ENCODE measurements around the gene PRKN.
"Not testable (repeated sequence)": the region's sequence is repeated elsewhere in the genome, so short reads cannot be mapped to it uniquely, and the experiment has no call there.

Gene PRKN

DNA sequence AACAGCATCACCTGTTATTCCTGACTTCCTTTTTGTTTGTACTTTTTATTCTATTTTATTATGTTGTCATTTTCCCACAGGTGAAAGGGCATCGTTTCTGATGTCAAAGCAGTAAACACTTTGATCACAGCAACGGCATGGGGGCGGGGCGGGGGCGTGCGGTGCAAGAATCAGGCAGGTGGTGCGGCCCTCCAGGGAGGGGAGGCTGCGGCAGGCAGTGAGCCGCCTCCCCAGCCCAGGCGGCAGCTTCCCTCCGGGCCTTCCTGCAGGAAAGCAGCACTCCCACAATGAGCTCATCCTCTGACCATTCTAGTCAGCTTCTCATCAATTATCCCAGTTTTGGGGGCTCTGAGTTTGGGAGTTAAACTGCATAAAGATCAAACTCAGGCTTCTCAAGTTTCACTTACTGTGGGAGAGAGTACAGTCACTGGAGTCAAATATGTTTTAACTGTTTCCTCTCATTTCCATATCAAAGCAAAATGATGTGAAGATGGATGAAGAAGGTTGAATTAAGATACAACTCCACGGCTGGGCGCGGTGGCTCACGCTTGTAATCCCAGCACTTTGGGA, 845.3 kb downstream of the PRKN start:
- no peak for DNase-seq

DNA sequence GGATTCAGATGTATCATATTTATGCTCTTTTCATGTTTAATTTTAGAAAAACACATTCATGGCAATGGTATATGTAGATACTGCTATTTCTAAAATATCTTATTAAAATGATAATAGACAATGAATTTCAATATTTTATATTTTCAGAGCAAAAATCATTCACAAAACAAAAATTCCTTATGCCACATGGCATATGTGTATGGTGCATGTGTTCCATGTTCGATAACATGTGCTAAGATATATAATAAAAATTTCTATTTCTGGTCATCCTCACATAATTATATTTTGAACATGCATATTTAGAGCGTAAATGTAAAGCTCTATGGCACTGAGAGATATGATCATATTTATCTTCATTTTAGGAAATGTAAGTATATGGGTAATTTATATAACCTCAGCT, 847.5 kb downstream of the PRKN start:
- DNase-seq = no peak

DNA sequence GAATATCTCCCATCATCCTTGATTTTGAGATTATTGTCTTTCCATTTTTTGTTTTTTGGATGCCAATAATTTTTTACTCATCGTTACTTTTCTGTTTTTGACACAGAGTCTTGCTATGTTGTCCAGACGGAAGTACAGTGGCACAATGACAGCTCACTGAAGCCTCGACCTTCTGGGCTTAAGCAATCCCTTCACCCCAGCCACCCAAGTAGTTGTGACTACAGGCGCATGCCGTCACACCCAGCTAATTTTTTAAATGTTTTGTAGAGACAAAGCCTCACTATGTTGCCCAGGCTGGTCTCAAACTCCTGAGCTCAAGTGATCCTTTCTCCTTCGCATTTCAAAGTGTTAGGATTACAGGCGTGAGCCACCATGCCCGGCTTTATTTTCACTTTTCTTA, 851.3 kb downstream of the PRKN start:
- DNase-seq = no peak

DNA sequence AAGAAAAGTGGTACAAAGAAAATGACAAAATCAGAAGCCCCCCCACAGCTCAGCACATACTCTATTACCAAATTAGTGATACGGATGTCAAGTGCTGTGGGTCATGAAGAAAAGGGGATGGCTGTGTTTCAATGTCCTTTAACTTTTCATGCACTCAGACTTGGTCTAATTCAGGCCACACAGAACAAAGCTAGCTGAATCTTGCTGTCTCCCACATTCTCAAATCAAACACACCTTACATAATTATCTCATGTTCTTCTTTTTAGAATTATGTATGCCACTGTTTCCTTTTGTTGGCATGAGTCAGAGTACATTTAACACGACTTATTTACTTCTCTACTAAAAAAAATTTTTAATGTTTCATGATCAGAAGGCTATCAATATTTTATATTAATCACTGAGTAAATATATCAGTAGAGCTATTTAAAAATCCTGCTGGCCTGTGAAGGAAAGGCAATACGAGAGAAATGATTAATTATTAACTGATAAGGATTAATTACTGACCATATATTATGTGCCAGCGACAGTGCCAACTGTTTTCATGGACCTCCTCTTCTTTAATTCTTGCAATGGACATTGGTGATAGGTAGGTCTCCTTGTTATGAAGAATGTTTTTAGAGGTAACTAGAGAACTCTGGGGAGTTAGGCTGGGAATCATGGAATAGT, 857.2 kb downstream of the PRKN start:
- no peak for DNase-seq

DNA sequence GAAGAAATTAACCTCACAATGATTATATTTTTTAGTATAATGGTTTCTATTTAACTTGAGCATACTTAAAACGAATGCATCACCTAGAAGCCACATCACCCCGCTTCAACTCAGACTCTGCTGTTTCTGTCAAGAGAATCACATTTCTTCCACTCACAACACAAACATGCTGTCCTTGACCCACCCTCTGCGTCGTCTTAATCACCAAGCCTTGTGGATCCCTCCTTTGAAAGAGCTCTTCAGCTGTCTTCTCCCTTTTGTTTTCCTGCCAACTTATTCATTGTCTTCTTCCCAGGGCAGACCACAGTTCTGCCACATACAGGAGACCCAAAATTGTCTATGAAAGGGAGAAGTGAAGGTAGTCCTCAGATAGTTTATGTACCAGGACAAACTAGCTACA, 858.1 kb downstream of the PRKN start:
- no peak for DNase-seq

DNA sequence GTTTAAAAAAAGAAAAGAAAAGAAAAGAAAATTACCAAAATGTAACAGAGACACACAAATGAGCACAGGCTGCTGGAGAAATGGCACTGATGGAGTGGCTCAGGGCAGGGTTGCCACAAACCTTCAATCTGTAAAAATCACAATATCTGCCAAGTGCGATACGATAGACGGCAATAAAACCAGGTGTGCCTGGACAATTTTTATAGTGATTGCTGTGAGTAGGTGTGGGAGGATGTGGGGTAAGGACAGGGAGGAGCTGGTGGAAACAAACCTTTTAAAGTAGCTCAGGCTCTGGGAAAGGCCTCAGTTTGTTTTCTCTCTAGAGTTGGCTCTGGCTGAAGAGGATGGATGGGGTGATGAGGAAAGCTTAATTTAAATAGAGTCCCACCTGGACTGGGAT, 861.0 kb downstream of the PRKN start:
- DNase-seq = no peak

DNA sequence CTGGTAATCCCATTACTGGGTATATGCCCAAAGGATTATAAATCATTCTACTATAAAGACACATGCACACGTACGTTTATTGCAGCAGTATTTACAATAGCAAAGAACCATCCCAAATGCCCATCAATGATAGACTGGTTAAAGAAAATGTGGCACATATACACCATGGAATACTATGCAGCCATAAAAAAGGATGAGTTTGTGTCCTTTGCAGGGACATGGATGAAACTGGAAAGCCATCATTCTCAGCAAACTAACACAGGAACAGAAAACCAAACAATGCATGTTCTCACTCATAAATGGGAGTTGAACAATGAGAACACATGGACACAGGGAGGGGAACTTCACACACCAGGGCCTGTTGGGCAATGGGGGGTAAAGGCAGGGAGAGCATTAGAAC, 866.5 kb downstream of the PRKN start:
- not testable (repeated sequence) for DNase-seq

DNA sequence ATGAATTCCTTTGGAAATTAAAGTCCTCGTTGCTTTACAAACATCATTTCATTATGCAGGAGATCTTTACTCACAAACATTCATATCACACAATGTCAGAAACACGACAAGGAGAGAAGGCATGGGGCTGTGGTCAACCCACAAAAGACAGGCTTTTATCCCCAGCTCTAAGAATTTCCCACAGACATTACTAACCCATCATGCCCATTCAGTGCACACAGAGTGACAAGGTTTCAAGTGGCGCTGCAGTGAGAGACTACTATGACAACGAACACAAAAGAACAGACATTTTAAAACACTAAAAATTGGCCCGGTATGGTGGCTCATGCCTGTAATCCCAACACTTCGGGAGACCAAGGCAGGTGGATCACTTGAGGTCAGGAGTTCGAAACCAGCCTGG, 873.9 kb downstream of the PRKN start:
- no peak for DNase-seq

DNA sequence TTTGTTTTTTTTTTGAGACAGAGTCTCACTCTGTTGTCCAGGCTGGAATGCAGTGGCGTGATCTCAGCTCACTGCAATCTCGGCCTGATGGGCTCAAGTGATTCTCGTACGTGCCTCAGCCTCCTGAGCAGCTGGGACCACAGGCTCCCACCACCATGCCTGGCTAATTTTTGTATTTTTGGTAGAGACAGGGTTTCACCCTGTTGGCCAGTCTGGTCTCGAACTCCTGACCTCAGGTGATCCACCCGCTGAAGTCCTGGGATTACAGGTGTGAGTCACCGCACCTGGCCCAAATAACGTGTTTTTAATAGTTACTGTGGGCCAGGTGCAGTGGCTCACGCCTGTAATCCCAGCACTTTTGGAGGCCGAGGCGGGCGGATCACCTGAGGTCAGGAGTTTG, 876.1 kb downstream of the PRKN start:
- not testable (repeated sequence) for DNase-seq

DNA sequence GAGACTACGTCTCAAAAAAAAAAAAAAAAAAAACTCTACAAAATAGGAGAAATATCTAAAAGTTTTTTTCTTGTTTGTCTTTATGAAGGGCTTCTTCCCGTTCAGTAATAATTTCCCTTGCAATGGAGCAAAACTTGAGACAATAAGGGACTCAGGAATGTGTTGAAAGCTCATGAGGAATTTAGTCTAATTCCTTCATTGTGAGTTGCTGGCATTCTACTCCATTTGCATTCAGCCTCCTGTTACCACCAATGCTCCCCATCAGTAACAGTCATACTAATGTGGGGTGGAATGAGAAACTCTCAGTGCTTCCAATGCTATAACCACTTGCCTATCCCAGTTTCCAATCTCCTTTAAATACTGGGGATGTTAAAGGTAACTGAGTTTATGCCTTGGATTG, 877.0 kb downstream of the PRKN start:
- no peak for DNase-seq

DNA sequence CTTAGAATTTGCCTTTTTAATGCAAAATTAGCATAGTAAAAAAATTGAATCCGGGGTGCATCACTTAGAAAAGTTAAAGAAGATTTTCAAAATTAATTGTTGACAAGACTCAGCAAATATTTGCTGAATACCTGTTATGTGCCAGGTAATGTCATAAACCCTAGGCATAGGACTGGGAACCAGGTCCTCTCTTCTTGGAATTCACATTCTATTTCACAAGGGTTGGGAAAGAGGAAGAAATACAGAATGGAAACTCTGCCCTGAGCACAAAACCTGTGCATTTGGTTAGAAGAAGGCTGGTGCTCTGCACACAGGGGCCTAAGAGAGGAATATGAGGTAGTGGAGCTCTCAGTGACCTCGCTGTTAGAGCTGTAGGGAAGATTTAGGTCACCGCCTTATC, 879.9 kb downstream of the PRKN start:
- no peak for DNase-seq

DNA sequence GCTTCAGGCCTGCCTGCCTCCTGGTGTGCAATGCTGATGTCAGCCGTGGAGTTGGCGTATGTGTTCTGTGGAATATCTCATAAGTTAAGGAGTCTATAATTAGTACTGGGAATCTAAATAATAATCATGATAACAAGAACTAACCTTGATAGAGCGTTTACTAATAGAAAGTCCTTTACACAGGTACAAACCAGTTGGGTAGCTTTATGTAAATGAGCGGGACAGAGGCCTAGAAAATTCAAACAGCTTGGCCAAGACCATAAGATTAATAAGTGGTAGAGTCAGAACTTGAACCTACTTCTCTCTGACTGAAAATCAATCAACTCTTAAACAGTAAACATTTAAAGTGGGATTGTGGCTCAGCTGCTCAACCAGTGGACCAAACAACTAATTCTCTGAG, 882.8 kb downstream of the PRKN start:
- no peak for DNase-seq

DNA sequence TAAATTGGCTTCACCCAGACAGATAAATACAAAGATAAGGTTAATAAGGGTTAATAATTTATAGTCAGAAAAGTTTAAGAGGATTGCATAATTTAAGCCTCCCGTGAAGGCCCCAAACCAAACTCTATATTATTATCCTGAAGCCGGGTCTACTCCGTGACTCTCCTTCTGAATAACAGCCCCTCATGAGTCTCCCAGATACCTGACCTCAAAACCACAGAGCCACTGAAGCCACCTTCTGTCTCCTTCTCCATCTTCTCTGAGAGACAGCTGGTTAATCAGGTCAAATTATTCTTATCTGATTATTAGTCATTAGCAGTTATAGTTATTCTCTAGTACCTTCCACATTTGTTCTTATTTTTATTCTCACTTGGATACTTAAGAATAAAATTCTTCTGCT, 884.5 kb downstream of the PRKN start:
- no peak for DNase-seq

DNA sequence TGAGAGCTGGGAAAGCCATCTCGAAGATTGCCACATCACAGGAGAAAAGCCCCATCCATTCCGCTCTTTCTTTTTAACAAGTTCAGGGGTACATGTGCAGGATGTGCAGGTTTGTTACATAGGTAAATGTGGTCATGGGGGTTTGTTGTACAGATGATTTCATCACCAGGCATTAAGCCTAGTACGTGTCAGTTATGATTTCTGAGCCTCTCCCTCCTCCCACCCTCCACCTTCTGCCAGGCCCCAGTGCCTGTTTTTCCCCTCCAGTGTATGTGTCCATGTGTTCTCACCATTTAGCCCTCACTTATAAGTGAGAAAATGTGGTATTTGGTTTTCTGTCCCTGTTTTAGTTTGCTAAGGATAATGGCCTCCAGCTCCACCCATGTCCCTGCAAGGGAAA, 887.2 kb downstream of the PRKN start:
- no peak for DNase-seq

DNA sequence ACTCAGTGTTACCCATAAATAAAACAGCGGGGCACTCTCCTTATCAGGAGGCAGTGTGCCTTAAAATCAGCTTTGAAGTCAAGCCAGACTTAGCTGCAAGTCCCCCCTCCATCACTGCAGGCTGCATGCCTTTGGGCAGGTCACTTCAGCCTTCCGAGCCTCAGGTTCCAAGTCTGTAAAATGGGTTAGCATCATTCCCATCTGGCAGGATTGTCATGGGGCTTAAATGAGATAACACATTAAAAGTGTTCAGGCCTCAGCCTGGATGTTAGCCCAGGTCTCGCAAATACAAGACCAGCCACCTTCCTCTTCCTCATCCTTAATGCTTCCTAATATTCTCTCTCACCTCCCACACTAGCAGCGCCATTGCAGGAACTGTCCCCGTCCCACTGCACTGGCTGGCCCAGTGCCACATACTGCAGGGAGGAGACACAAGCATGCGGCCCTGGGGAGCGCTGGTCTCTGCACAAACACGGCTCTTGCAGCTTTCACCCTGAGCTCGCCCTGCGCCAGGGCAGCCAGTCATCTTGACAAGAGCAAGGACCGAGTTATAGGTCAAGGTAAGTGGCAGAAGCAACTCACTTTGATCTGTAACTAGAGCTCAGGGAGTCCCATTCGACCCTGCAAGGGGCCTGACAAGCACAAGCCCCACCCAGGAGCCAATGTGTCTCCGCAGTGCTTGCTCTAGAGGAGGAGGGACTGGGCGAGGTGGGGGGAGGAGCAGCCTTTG, 889.1 kb downstream of the PRKN start:
- DNase-seq = no peak

DNA sequence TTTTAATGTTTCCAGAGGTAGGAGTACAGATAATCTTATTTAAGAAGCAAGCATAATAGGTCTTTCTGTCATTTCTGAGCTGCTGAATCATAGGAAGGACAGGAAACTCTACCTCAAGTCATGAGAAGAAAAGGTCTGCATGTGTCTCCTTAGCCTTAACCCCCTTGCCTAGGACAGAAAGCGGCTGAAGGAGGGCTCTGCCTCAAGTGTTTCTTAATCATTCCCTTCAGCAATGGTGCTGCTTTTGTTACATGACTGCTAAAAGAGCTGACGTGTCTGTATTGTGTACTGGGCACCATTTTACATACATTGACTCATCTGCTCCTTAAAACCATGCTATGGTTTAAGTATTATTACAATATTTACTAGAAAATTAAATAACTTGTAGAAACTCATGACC, 889.7 kb downstream of the PRKN start:
- no peak for DNase-seq

DNA sequence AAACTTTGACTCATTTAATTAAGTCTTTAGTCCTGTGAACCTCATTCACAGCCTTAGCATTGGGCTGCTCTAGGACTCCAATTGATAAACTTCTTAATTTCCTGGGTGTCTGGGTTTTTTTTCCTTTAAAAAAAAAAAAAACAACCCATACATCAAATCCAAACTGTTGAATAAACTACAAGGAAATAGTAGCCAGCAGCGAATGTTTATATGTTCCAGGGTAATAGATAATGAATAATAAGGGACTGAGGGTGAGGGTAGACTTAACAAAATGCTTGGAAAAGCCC, 890.2 kb downstream of the PRKN start:
- DNase-seq = no peak

DNA sequence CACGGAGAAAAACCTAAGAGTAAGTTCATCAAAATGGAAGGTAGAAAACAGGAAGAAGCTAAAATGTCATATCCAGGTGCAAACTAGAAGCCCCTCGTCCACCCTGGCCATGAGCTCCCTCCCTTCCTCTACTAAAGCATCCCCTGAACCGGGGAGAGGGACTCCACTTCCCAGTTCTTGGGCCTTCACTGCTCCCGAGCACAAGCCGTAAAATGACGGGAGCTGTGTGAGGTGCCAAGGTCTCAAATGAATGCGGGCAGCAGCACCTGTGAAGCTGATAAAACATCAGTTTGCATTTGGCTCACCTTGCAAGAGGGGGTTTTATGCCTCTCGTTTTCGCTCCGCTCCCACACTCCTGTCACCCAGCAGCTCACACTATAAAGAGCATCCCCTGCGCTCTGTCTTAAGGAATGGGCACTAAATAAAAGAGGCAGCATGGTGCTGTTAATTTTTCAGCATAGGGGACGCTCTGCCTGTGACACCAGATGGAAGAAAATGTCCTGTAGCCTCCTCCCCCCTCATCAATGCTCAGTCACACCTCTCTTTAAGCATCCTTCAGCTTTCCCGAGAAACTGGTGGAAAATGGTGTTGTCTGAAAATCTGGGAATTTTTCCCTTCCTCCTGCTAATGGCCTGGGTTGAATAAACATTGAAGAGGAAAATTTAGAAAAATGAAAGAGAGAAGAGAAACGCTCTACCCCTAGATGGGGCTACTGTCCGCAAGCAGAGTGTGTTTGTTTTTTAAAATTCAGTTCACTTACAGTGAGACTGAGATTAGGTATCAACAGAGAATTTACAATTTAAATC, 890.7 kb downstream of the PRKN start:
- no peak for DNase-seq

DNA sequence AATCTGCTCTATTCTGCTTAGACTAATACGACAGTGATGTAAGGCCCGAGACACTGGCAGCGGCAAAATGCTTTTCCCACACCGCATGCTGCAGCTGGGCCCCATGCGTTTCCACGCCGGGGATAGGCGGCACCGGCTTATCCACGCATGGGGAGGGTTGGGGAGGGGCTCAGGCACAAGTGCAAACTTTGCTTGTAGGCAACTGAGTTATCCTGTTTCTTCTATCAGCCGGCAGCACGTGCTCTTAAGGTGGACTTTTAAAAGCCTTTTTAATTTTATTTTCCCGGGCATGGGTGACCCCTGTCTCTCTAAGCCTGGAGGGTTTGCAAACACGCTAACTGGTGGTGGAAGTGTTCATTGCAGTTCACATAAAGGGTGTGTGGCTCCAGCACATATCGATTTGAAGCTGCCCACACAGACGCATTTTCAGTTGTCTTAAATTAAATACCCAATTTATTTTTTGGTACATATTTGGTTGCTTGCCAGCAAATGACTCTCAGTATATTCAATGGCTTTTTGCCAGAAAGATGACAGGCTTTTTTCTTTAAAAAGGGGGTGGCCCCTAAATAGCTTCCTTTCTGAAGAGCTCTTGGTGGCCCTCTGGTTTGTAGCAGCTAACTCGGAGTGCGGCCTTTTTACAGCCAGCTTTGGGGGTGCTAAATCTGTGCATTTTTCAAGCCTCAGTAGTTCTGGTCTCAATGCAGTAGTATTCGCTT, 891.9 kb downstream of the PRKN start:
- DNase-seq = no peak

DNA sequence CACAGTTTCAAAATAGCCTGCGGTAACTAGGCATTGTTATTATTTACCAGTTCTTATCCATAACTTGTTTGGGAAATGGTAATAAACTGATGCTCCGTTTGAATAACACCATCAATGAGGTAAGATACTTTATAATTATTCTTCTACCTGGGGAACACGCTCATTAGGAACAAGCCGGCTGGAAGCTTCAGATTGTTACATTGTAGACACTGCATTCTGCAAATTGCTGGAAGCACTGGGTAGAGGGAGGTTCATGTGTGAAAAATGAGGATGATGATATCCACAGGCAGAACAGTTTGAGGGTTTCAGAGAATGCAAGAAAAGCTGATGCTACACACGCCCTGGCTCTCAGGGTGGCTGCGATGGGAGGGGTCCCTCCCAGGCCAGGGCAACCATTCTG, 893.1 kb downstream of the PRKN start:
- no peak for DNase-seq

DNA sequence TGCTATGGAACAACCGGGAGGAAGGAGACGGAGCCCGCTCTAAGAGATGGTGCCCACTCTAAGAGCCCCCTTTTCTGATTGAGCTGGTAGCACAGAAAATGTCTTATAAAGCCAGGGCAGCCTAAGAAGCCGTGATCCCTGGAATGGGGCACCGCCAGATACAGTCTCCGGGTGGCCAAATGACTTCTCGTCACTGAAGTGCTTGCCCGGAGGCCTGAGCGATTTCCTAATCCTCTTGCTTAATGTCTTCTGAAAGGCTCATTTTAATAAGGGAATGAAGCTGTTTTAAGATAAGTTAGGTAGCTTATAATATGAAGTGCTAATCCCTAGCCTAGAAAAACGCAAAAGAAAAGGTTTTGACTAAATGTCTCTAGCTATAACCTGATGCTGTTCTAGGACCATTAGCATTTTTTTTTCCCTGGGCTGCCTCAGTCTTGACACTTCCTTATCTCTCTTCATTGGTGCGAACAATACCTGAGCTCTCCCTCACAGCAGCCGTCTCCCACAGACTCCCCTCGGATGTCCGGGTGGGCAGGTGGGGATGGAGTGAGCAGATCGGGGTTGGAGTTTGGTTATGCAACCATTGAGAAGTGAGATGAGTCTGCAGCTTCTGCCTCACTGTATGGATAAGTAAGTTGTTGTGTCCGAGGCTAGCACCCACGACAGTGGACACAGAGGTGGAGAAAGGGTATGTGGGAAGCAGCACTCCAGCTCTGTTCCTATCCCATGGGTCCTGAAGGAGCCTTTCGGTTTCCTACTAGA, 894.3 kb downstream of the PRKN start:
- no peak for DNase-seq

DNA sequence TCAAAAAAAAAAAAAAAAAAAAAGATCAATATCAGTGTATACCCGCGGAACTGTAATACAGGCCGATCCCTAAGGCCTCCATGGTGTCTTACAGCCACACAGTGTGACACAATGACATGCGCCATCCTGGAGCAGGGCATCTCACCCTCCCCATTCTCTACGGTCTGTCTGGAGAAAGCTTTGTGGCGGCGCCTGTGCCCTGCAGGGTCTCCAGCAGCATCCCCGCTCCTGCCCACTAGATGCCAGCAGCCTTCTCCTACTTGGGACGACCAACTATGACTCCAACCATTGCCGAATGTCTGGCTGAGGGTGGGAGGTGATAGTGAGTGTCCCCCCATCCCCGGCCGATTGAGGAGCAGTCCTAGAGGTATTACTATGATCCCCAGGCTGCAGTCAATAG, 894.9 kb downstream of the PRKN start:
- no peak for DNase-seq
